ENCODE measurements around the gene MYT1. TPM values are rescaled to one million over a fixed set of nuclear protein-coding genes. Genes with fewer than 3 reads are reported as not detected.

The MYT1 gene
- total RNA-seq, 4 donors from 2014 or later, result 0.21 TPM; not detected in 3

DNA sequence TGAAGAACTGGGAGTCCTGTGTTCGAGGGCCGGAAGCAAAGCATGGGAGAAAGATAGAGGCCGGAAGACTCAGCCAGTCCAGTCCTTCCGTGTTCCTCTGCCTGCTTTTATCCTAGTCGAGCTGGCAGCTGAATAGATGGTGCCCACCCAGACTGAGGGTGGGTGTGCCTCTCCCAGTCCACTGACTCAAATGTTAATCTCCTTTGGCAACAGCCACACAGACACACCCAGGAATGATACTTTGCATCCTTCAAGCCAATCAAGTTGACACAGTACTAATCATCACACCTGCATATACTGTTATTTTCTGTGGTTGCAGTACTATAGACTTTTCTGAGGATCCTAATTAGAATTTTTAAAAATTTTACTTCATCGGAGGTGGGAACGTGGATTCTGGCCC lies 112.6 kb downstream of the MYT1 start:
- Histone ChIP-seq H3K4me3 (no peak overlapping the region), H3K4me1 (no peaks in the 10 kb centered on the region), H3K36me3 (no peaks in the 10 kb centered on the region), H3K9me3 (no peaks in the 10 kb centered on the region), H3K27ac (no peak overlapping the region), H3K27me3 (no peaks in the 10 kb centered on the region)
- no peak for TF ChIP-seq POLR2A (IDR thresholded peaks at IDR 0.05)
- no peak for TF ChIP-seq CTCF (IDR thresholded peaks at IDR 0.05)
- intact Hi-C loops (cut with DNase I; ENCODE audit: low total_unique reads), result no loop called here
- DNase-seq, result no peak

DNA sequence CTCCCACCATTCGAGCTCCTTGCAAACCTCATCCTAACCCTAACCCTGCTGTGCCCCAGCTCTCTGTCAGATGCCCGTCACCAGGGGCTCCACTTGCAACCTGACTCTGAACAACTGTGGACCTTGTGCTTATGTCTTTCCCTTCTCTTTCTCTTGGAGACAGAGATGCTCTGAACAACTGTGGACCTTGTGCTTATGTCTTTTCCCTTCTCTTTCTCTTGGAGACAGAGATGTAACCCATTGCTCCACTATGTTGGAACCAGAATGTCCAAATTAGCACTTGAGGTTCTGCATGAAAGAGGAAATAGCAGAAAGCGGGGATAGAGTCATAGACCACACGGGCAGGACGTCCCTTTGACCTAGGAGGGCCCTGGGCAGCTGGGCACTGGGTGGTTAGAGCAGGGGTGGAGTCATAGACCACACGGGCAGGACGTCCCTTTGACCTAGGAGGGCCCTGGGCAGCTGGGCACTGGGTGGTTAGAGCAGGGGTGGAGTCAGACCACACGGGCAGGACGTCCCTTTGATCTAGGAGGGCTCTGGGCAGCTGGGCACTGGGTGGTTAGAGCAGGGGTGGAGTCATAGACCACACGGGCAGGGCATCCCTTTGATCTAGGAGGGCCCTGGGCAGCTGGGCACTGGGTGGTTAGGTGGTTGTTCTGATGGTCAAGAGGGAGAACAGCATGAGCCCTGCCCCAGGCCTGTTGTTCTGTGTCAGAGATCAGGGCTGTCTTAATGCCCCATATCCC lies 113.5 kb downstream of the MYT1 start:
- H3K36me3 ChIP-seq, result no peaks in the 10 kb centered on the region
- no peak for TF ChIP-seq CTCF (IDR thresholded peaks at IDR 0.05)
- TF ChIP-seq POLR2A (IDR thresholded peaks at IDR 0.05), result no peak
- no peak overlapping the region for H3K4me3 ChIP-seq
- H3K4me1 ChIP-seq, result no peaks in the 10 kb centered on the region
- no peak for DNase-seq
- no peaks in the 10 kb centered on the region for H3K27me3 ChIP-seq
- no peak overlapping the region for H3K27ac ChIP-seq
- no peaks in the 10 kb centered on the region for H3K9me3 ChIP-seq
- intact Hi-C loops (cut with DNase I; ENCODE audit: low total_unique reads), result no loop called here

DNA sequence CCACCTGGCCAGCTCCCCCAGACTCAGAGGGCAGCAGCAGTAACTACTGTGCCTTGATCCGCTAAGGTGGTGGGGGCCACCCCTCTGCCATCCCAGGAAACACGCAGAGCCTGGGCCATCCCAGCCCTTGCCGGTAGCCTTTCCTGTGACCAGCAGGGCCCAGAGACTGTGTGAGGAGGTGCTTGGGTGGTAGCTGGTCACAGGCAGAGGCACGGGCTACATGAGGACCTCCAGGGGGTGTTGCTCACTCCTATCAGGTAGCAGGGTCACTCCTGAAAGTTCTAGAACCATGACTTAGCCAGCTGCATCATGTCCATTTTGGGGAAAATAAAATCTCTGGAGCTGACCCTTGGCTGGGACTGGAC lies 114.0 kb downstream of the MYT1 start:
- H3K4me1 ChIP-seq, result no peaks in the 10 kb centered on the region
- DNase-seq, result no peak
- H3K27me3 ChIP-seq, result no peaks in the 10 kb centered on the region
- no peak for TF ChIP-seq POLR2A (IDR thresholded peaks at IDR 0.05)
- TF ChIP-seq CTCF (IDR thresholded peaks at IDR 0.05), result no peak
- intact Hi-C loops (cut with DNase I; ENCODE audit: low total_unique reads), result no loop called here
- H3K9me3 ChIP-seq, result no peaks in the 10 kb centered on the region
- H3K4me3 ChIP-seq, result no peak overlapping the region
- no peaks in the 10 kb centered on the region for H3K36me3 ChIP-seq
- no peak overlapping the region for H3K27ac ChIP-seq

DNA sequence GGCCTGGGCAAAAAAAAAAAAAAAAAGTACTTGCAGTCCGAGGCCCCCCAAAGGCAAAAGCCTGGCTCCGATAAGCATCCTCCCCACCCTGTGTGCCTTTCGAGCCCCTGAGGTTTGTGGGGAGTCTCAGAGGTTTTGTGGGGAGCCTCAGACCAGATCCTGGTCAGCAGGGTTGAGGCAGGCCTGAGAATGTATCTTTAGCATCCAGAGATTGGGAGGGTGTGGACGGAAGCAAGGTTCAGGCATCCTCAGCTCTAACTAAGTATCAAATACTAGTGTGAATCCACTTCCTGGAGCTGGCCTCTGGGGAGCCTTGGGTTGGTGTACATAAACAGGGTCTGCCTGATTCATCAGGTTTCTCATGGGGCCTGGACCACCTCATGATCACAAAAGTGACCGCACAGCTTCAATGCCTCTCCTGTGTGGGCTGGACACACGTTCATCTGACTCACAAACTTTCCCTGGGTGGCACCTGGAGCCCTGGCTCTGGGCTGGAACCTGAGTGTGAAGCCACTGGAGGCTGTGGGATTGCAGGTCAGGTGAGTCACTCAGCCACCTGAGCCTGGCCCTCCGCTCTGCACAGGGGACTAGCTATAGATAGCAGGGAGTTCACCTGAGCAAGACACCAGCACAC lies 115.7 kb downstream of the MYT1 start:
- Histone ChIP-seq H3K36me3 (no peaks in the 10 kb centered on the region), H3K9me3 (no peaks in the 10 kb centered on the region), H3K4me1 (no peaks in the 10 kb centered on the region), H3K27me3 (no peaks in the 10 kb centered on the region), H3K27ac (no peak overlapping the region), H3K4me3 (no peak overlapping the region)
- no peak for DNase-seq
- intact Hi-C loops (cut with DNase I; ENCODE audit: low total_unique reads), result no loop called here
- TF ChIP-seq CTCF (IDR thresholded peaks at IDR 0.05) (no peak), POLR2A (IDR thresholded peaks at IDR 0.05) (no peak)

DNA sequence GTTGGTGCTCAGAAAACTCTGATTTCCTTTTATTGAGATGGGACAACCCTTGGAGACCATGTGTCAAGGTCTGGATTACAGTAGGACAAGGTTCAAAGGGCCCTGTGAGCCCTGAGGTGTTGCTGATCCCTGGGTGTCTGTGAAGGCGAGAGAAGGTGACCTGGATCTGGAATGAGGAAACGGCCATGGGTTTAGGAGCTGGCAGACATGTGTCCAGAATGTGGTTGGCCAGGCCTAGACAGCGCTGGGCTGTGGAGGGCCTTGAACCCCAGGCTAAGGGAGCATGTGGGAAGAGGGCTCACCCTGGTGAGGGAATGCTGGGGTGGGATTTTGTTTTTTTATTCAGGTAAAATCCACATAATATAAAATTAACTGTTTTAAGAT lies 116.2 kb downstream of the MYT1 start:
- H3K4me1 ChIP-seq, result no peaks in the 10 kb centered on the region
- no peak overlapping the region for H3K4me3 ChIP-seq
- H3K9me3 ChIP-seq, result no peaks in the 10 kb centered on the region
- no peaks in the 10 kb centered on the region for H3K27me3 ChIP-seq
- H3K27ac ChIP-seq, result no peak overlapping the region
- intact Hi-C loops (cut with DNase I; ENCODE audit: low total_unique reads), result no loop called here
- TF ChIP-seq POLR2A (IDR thresholded peaks at IDR 0.05), result no peak
- TF ChIP-seq CTCF (IDR thresholded peaks at IDR 0.05), result no peak
- DNase-seq, result no peak
- no peaks in the 10 kb centered on the region for H3K36me3 ChIP-seq

Data from uterus (tissue), 4 donors.